ENCODE data around the gene PBXIP1.
A peak's percentile ranks its signal among the peaks of the same experiment; 100 is the strongest.

Gene PBXIP1

GRCh38 chr1:154956544-154956941, 644 bp upstream of the PBXIP1 start:
- no peak for DNase-seq

GRCh38 chr1:154955039-154955717, 721 bp downstream of the PBXIP1 start:
- DNase-seq, result peak; percentile 77

GRCh38 chr1:154954541-154954940, 1.4 kb downstream of the PBXIP1 start:
- DNase-seq, result no peak

- DNase-seq, result no peak
These were observed 2.3 kb downstream of the PBXIP1 start for GRCh38 chr1:154953611-154954038.

- no peak for DNase-seq
These were observed 3.2 kb downstream of the PBXIP1 start for GRCh38 chr1:154952664-154953063.

- DNase-seq, result peak; percentile 79
These were observed 3.8 kb downstream of the PBXIP1 start for GRCh38 chr1:154951901-154952657.

- DNase-seq, result no peak
These were observed 7.8 kb downstream of the PBXIP1 start for GRCh38 chr1:154948079-154948478.

GRCh38 chr1:154945962-154946850, 9.7 kb downstream of the PBXIP1 start:
- DNase-seq, result no peak

GRCh38 chr1:154945160-154945961, 10.5 kb downstream of the PBXIP1 start:
- no peak for DNase-seq

GRCh38 chr1:154944401-154945159, 11.3 kb downstream of the PBXIP1 start:
- no peak for DNase-seq

GRCh38 chr1:154943649-154944400, 12.1 kb downstream of the PBXIP1 start:
- DNase-seq, result peak; percentile 75

- no peak for DNase-seq
These were observed 14.4 kb downstream of the PBXIP1 start for GRCh38 chr1:154941333-154942013.

- no peak for DNase-seq
These were observed 15.2 kb downstream of the PBXIP1 start for GRCh38 chr1:154940651-154941194.

- DNase-seq, result no peak
These were observed 15.7 kb downstream of the PBXIP1 start for GRCh38 chr1:154940213-154940560.

- DNase-seq, result no peak
These were observed 17.1 kb downstream of the PBXIP1 start for GRCh38 chr1:154938604-154939399.

- no peak for DNase-seq
These were observed 17.9 kb downstream of the PBXIP1 start for GRCh38 chr1:154937988-154938386.

- no peak for DNase-seq
These were observed 18.6 kb downstream of the PBXIP1 start for GRCh38 chr1:154937085-154937987.

- DNase-seq, result peak; percentile 97
These were observed 19.3 kb downstream of the PBXIP1 start, which contains the start of gene PMVK for GRCh38 chr1:154936555-154937084. PMVK (minus strand) TSS chr1:154936719; CDS start chr1:154936685, 34 bp downstream.

Measured in activated CD8-positive, alpha-beta memory T cell treated with anti-CD3 and anti-CD28 coated beads for 24 hours (primary cell).